AG09319 (cell line): ENCODE data around the gene MOAP1.
"Not testable (repeated sequence)": the region's sequence is repeated elsewhere in the genome, so short reads cannot be mapped to it uniquely, and the experiment has no call there.

Experiments used
- DNase-seq: peaks from one replicate; pipeline ENCODE4 v3.0.0-alpha.2; 2010; ENCODE audit warnings: low read depth; ENCODE audit errors: extremely low read depth
- CTCF ChIP-seq: IDR thresholded peaks from 2 replicates; pipeline ENCODE4 v1.5.1; 2011; ENCODE audit warnings: low read depth, mild to moderate bottlenecking, inconsistent platforms, low read length, moderate library complexity

MOAP1 gene

DNA sequence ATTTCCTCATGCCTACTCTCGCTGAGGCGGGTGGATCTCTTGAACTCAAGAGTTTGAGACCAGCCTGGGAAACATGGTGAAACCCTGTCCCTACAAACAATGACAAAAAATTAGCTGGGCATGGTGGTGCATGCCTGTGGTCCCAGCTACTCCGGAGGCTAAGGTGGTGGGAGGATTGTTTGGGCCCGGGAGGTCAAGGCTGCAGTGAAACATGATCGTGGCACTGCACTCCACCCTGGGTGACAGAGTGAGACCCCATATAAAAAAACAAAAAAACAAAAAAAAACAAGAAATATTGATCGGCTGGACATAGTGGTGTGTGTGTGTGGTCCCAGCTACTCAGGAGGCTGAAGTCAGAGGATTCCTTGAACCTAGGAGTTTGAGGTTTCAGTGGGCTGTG is 9.2 kb downstream of the MOAP1 start:
- no peak for TF ChIP-seq CTCF
- no peak for DNase-seq

DNA sequence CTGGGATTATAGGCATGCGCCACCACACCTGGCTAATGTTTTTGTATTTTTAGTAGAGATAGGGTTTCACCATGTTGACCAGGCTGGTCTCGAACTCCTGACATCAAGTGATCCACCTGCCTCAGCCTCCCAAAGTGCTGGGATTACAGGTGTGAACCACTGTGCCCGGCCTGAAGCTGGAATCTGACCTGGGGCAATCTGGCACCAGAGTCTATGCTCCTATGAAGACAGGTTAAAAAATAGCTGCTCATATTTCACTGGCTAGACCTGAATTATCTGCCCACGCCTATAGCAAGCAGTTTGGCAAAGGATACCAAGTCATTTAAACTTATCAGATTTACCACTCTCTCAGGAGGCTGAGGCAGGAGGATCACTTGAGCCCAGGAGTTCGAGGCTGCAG is 10.0 kb downstream of the MOAP1 start:
- not testable (repeated sequence) for DNase-seq

DNA sequence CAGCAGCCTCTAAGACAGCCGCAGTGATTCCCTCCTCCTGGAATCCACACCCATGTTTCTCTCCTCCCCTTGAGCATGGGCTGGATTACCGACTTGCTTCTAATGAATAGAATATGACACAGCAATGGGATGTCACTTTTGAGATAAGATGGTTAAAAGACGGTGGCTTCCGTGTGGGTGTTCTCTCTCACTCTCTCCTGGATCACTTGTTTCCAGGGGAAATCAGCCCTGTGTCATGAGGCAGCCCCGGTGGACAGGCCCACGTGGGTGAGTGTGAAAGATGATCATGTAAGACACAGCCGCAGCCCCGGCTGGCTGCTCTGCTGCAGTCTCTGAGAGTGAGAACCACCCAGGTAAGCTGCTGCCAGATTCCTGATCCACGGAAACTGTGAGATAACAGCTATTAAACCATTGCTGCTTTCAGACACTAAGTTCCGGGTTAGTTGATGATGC is 10.7 kb downstream of the MOAP1 start:
- TF ChIP-seq CTCF = no peak
- DNase-seq = no peak

- no peak for TF ChIP-seq CTCF
Observed at GRCh38 chr14:93171376-93171775, 13.3 kb downstream of the MOAP1 start.

DNA sequence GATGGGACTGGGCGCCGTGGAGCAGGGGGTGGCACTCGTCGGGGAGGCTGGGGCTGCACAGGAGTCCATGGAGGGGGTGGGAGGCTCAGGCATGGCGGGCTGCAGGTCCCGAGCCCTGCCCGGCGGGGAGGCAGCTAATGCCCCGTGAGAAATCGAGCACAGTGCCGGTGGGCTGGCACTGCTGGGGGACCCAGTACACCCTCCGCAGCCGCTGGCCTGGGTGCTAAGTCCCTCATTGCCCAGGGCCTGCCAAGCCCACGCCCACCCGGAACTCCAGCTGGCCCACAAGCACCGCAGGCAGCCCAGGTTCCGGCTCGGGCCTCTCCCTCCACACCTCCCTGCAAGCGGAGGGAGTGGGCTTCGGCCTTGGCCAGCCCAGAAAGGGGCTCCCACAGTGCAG is 14.6 kb downstream of the MOAP1 start:
- not testable (repeated sequence) for DNase-seq

More at GRCh38 chr14:93171376-93171775, 13.3 kb downstream of the MOAP1 start:
- DNase-seq = no peak

DNA sequence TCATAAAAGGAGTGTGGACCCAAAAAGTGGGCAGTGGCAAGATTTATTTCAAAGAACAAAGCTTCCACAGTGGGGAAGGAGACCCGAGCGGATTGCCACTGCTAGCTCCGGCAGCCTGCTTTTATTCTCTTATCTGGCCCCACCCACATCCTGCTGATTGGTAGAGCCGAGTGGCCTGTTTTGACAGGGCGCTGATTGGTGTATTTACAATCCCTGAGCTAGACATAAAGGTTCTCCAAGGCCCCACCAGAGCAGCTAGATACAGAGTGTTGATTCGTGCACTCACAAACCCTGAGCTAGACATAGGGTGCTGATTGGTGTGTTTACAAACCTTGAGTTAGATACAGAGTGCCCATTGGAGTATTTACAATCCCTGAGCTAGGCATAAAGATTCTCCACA is 15.1 kb downstream of the MOAP1 start:
- DNase-seq = not testable (repeated sequence)

DNA sequence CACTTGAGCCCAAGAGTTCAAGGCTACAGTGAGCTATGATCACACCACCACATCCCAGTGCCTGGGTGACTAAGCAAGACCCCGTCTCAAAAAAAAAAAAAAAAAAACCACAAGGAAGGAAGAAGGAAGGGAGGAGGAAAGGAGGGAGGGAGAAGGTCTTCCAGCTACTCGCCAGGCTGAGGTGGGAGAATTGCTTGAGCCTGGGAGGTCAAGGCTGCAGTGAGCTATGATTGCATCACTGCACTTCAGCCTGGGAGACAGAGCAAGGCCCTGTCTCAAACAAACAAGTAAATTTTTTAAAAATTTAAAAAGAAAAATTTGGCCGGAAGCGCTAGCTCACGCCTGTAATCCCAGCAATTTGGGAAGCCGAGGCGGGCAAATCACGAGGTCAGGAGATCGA is 16.1 kb downstream of the MOAP1 start:
- not testable (repeated sequence) for DNase-seq

DNA sequence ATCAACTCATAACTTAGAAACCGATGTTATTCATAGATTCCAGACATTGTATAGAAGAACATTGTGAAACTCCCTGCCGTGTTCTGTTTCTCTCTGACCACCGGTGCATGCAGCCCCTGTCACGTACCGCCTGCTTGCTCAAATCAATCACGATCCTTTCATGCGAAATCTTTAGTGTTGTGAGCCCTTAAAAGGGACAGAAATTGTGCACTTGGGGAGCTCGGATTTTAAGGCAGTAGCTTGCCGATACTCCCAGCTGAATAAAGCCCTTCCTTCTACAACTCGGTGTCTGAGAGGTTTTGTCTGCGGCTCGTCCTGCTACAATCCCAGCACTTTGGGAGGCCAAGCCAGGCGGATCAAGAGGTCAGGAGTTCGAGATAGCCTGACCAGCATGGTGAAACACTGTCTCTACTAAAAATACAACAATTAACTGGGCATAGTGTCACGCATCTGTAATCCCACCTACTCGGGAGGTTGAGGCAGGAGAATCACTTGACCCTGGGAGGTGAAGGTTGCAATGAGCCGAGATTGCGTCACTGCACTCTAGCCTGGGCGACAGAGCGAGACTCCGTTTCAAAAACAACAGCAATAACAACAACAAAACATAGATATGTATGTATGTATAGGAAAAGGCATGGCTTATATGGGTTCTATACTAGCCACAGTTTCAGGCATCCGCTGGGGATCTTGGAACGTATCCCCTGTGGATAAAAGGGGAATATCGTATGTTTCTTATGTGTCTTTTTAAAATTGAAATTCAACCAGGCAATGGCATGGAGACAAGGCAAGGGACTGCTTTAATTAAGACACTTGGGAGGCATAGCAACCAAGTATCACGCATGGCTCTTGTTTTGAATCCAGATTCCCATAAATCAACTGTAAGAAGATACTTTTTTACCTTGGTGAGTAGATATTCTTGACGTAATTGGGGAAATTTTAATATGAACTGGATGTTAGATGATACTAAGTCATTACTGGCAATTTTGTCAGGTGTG is 19.1 kb downstream of the MOAP1 start:
- DNase-seq = not testable (repeated sequence)

DNA sequence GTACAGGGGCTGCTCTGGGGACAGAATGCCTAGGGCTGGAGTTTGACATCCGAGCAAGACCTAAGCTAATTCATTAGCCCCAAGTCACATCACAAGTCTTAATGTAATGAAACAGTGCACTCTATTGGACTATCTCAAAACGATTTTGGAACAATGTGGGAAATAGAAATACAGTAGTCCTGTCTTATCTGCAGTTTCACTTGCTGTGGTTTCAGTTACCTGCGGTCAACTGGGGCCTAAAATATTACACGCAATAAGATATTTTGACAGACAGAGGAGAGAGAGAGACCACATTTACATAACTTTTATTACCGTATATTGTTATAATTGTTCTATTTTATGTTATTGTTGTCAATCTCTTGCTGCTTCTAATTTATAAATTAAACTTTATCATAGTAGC is 21.1 kb downstream of the MOAP1 start:
- DNase-seq = no peak
- no peak for TF ChIP-seq CTCF

- no peak for TF ChIP-seq CTCF
- DNase-seq = no peak
Observed at GRCh38 chr14:93161411-93161940, 23.2 kb downstream of the MOAP1 start.
